Mesothelial cell of epicardium (in vitro differentiated cells): Measurements from ENCODE around the gene LIN9. TPM values are rescaled to one million over a fixed set of nuclear protein-coding genes. Genes with fewer than 3 reads are reported as not detected.
A peak's percentile ranks its signal among the peaks of the same experiment; 100 is the strongest.
"Not testable (repeated sequence)": the region's sequence is repeated elsewhere in the genome, so short reads cannot be mapped to it uniquely, and the experiment has no call there.

Experiments used
- DNase-seq, 2 experiments: peaks; one replicate each; pipeline ENCODE4 v3.0.0; 2021; ENCODE audit warnings: low spot score in 2 of 2; ENCODE audit not compliant: unreplicated experiment in 2 of 2
- H3K27ac Mint-ChIP-seq: 2 replicates; pipeline ENCODE4 v1.8.0; 2021; ENCODE audit warnings: mixed read lengths
- H3K27me3 Mint-ChIP-seq: 2 replicates; pipeline ENCODE4 v1.8.0; 2021; ENCODE audit warnings: low read depth, mixed read lengths
- H3K36me3 Mint-ChIP-seq: 2 replicates; pipeline ENCODE4 v1.8.0; 2021; ENCODE audit warnings: mixed read lengths
- H3K4me1 Mint-ChIP-seq: 2 replicates; pipeline ENCODE4 v1.8.0; 2021; ENCODE audit warnings: mixed read lengths
- H3K4me3 Mint-ChIP-seq: 2 replicates; pipeline ENCODE4 v1.8.0; 2021; ENCODE audit warnings: mild to moderate bottlenecking, moderate library complexity, mixed read lengths
- H3K9me3 Mint-ChIP-seq: 2 replicates; pipeline ENCODE4 v1.8.0; 2021; ENCODE audit warnings: mixed read lengths
- total RNA-seq: library from RNA; stranded (reverse); gene quantifications from 3 replicates; pipeline ENCODE4 v1.2.1, GENCODE V29; 2021
- TF ChIP-seq, protein P1 (sequence below): fragments of 200-600 bp; sonication (generic); IDR thresholded peaks from one replicate; pipeline ENCODE4 v1.5.0; 2021; ENCODE audit warnings: antibody characterized with exemption; ENCODE audit not compliant: unreplicated experiment

The LIN9 gene
- total RNA-seq, 1 donor from 2014 or later: 8.9 TPM

- H3K36me3 Mint-ChIP-seq: peaks cover 8% of the 10 kb centered on the region
- no peaks in the 10 kb centered on the region for H3K9me3 Mint-ChIP-seq
- no peak for DNase-seq
- peaks cover 41% of the 10 kb centered on the region for H3K4me1 Mint-ChIP-seq
- H3K27ac Mint-ChIP-seq: peak overlapping the region; percentile 74
- no peak overlapping the region for H3K4me3 Mint-ChIP-seq
- no peaks in the 10 kb centered on the region for H3K27me3 Mint-ChIP-seq
- TF ChIP-seq, protein P1, sequence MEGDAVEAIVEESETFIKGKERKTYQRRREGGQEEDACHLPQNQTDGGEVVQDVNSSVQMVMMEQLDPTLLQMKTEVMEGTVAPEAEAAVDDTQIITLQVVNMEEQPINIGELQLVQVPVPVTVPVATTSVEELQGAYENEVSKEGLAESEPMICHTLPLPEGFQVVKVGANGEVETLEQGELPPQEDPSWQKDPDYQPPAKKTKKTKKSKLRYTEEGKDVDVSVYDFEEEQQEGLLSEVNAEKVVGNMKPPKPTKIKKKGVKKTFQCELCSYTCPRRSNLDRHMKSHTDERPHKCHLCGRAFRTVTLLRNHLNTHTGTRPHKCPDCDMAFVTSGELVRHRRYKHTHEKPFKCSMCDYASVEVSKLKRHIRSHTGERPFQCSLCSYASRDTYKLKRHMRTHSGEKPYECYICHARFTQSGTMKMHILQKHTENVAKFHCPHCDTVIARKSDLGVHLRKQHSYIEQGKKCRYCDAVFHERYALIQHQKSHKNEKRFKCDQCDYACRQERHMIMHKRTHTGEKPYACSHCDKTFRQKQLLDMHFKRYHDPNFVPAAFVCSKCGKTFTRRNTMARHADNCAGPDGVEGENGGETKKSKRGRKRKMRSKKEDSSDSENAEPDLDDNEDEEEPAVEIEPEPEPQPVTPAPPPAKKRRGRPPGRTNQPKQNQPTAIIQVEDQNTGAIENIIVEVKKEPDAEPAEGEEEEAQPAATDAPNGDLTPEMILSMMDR: no peak
These were observed 40.4 kb downstream of the LIN9 start for GRCh38 chr1:226268421-226269124.

DNA sequence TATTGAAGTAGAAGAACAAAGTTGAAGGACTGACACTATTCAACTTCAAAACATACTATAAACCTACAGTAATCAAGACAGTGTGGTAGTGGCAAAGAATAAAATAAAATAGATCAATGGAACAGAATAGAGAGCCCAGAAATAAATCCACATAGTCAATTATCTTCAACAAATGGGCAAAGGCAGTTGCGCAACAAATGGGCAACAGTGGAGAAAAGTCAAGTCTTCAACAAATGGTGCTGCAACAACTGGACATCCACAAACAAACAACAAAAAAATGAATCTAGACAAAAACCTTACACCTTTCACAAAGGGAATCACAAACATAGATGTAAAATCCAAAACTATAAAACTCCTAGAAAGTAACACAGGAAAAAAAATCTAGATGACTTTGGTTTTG lies 47.1 kb downstream of the LIN9 start:
- Mint-ChIP-seq H3K9me3 (peaks cover 29% of the 10 kb centered on the region), H3K4me3 (no peak overlapping the region), H3K27ac (no peak overlapping the region), H3K36me3 (peaks cover 45% of the 10 kb centered on the region), H3K27me3 (no peaks in the 10 kb centered on the region), H3K4me1 (no peaks in the 10 kb centered on the region)
- TF ChIP-seq, protein P1: no peak
- DNase-seq: no peak

DNA sequence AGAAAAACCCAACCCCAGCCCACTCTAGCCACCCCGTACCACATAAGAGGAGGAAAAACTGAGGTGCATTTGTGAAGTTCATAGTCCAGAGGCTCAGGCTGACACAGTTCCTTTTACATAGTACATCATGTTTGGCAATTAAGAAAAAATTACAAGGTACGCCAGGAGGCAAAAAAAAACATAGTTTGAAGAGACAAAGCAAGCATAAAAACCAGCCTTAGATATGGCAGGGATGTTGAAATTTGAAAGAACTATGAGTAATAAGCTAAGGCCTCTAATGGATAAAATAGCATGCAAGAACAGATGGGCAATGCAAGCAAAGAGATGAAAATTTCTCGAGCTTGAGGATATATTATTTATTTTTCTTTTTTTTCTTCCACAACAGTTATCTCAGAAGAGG lies 53.6 kb downstream of the LIN9 start:
- Mint-ChIP-seq H3K4me3 (no peak overlapping the region), H3K27ac (peak overlapping the region; percentile 55), H3K4me1 (peaks cover 14% of the 10 kb centered on the region), H3K27me3 (no peaks in the 10 kb centered on the region), H3K9me3 (peaks cover 12% of the 10 kb centered on the region), H3K36me3 (peaks cover 21% of the 10 kb centered on the region)
- TF ChIP-seq, protein P1: no peak
- DNase-seq: no peak

DNA sequence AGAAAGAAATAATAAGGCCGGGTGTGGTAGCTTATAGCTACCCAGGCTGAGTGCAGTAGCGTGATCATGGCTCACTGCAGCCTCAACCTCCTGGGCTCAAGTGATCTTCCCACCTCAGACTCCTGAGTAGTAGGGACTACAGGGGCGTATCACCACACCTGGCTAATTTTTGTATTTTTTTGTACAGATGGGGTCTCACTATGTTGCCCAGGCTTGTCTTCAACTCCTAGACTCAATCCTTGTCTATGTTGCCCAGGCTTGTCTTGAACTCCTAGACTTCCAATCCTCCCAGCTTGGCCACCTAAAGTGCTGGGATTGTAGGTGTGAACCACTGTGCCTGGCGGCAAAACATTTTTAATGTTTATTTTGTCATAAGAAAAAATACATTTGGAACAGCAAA lies 55.0 kb downstream of the LIN9 start:
- no peak overlapping the region for H3K27ac Mint-ChIP-seq
- TF ChIP-seq, protein P1: no peak

DNA sequence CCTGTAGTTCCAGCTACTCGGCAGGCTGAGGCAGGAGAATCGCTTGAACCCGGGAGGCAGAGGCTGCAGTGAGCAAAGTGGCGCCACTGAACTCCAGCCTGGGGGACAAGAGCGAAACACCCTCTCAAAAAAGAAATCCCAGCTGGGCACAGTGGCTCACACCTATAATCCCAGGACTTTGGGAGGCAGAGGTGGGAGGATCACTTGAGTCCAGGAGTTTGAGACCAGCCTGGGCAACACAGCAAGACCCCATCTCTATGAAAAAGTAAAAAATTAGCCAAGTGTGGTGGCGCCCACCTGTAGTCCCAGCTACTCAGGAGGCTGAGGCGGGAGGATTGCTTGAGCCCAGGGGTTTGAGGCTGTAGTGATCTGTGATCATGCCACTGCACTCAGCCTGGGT lies 56.1 kb downstream of the LIN9 start:
- H3K4me1 Mint-ChIP-seq: peaks cover 26% of the 10 kb centered on the region
- H3K27me3 Mint-ChIP-seq, DNase-seq, H3K4me3 Mint-ChIP-seq, H3K36me3 Mint-ChIP-seq, H3K27ac Mint-ChIP-seq, H3K9me3 Mint-ChIP-seq: not testable (repeated sequence)

More for the DNA sequence above, 55.0 kb downstream of the LIN9 start:
- H3K4me1 Mint-ChIP-seq: peaks cover 19% of the 10 kb centered on the region
- H3K4me3 Mint-ChIP-seq: no peak overlapping the region
- peaks cover 9% of the 10 kb centered on the region for H3K36me3 Mint-ChIP-seq
- no peaks in the 10 kb centered on the region for H3K27me3 Mint-ChIP-seq
- no peak for DNase-seq
- no peaks in the 10 kb centered on the region for H3K9me3 Mint-ChIP-seq

- no peak for DNase-seq
- no peaks in the 10 kb centered on the region for H3K27me3 Mint-ChIP-seq
- TF ChIP-seq, protein P1: no peak
- peaks cover 4% of the 10 kb centered on the region for H3K9me3 Mint-ChIP-seq
- peaks cover 20% of the 10 kb centered on the region for H3K4me1 Mint-ChIP-seq
- no peak overlapping the region for H3K27ac Mint-ChIP-seq
- H3K4me3 Mint-ChIP-seq: no peak overlapping the region
- peaks cover 14% of the 10 kb centered on the region for H3K36me3 Mint-ChIP-seq
These were observed 58.5 kb downstream of the LIN9 start for GRCh38 chr1:226250511-226250910.
